Neural cell (in vitro differentiated cells): Measurements from ENCODE around the gene SP4.

Experiments used
- CTCF ChIP-seq: fragments of 450-650 bp; IDR thresholded peaks from 2 replicates; pipeline ENCODE4 v1.5.1; 2014; ENCODE audit warnings: antibody characterized with exemption, mild to moderate bottlenecking, moderate library complexity; ENCODE audit not compliant: poor library complexity, severe bottlenecking
- EP300 ChIP-seq: fragments of 450-650 bp; conservative IDR thresholded peaks from 2 replicates; pipeline ENCODE4 v1.6.1; 2014; ENCODE audit warnings: antibody characterized with exemption, mild to moderate bottlenecking, moderate library complexity; ENCODE audit not compliant: poor library complexity, severe bottlenecking
- EZH2 ChIP-seq: fragments of 200-600, 300-800 bp; shearing (Covaris generic), sonication (generic); IDR thresholded peaks from 2 replicates; pipeline ENCODE4 v1.6.1; 2014; ENCODE audit warnings: antibody characterized with exemption, low read length, borderline replicate concordance, mild to moderate bottlenecking; ENCODE audit not compliant: insufficient read depth, poor library complexity, severe bottlenecking
- MXI1 ChIP-seq: fragments of 450-650 bp; conservative IDR thresholded peaks from 2 replicates; pipeline ENCODE4 v1.6.1; 2014; ENCODE audit warnings: antibody characterized with exemption, mild to moderate bottlenecking; ENCODE audit not compliant: poor library complexity, severe bottlenecking
- POLR2AphosphoS5 ChIP-seq: IDR thresholded peaks from 2 replicates; pipeline ENCODE4 v1.6.1; 2012
- RAD21 ChIP-seq: fragments of 450-650 bp; conservative IDR thresholded peaks from 2 replicates; pipeline ENCODE4 v1.6.1; 2014; ENCODE audit warnings: antibody characterized with exemption, mild to moderate bottlenecking, moderate library complexity
- TAF1 ChIP-seq: IDR thresholded peaks from 2 replicates; pipeline ENCODE4 v1.6.1; 2012; ENCODE audit warnings: low read depth
- TF ChIP-seq, protein P1 (sequence below): IDR thresholded peaks from 2 replicates; pipeline ENCODE4 v1.6.1; 2012; ENCODE audit warnings: borderline replicate concordance

DNA sequence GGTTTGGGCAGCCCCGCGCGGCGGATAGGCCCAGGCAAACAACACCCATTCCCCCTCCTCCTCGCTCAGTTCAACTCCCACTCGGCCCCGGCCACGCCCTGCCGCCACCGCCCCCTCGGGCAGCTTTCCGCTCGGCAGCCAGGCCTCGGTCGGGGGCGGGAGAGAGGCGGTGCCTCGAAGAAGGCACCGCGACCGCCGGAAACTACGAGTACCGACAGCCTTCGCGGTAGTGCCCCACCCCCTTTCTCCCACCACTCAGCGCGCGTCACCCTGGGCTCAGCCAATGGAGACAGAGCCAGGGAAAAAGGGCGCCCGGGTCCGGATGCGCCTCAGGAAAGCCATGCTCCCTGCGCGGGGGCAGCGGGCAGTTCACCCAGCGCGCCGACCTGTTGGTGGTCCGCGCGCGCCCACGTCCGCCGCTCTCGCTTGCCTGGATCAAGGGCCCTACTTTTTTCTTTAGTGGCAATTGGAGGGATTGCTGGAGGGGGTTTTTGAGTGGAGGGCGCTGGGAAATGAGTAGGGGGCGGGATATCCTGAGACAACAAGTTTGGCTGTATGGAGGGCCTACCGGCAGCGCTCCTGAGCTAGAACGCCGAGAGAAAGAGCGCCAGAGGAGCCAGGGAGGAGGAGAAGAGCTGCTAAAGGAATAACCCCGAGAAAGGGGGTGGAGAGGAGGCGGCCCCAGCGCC, 557 bp upstream of the SP4 start:
- peak; percentile 64 for TF ChIP-seq CTCF
- no peak for TF ChIP-seq EZH2
- peak; percentile 54 for TF ChIP-seq EP300
- TF ChIP-seq RAD21, result peak; percentile 5
- TF ChIP-seq, protein P1, sequence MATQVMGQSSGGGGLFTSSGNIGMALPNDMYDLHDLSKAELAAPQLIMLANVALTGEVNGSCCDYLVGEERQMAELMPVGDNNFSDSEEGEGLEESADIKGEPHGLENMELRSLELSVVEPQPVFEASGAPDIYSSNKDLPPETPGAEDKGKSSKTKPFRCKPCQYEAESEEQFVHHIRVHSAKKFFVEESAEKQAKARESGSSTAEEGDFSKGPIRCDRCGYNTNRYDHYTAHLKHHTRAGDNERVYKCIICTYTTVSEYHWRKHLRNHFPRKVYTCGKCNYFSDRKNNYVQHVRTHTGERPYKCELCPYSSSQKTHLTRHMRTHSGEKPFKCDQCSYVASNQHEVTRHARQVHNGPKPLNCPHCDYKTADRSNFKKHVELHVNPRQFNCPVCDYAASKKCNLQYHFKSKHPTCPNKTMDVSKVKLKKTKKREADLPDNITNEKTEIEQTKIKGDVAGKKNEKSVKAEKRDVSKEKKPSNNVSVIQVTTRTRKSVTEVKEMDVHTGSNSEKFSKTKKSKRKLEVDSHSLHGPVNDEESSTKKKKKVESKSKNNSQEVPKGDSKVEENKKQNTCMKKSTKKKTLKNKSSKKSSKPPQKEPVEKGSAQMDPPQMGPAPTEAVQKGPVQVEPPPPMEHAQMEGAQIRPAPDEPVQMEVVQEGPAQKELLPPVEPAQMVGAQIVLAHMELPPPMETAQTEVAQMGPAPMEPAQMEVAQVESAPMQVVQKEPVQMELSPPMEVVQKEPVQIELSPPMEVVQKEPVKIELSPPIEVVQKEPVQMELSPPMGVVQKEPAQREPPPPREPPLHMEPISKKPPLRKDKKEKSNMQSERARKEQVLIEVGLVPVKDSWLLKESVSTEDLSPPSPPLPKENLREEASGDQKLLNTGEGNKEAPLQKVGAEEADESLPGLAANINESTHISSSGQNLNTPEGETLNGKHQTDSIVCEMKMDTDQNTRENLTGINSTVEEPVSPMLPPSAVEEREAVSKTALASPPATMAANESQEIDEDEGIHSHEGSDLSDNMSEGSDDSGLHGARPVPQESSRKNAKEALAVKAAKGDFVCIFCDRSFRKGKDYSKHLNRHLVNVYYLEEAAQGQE, result peak; percentile 23
- TF ChIP-seq POLR2AphosphoS5, result peak; percentile 74
- no peak for TF ChIP-seq TAF1
- peak; percentile 100 for TF ChIP-seq MXI1
